GM18868 (cell line): ENCODE results near the gene KRT3.

ENCODE experiments used
- ATAC-seq: cut with Tn5 transposase; IDR thresholded peaks from one replicate; pipeline ENCODE4 v1.9.1; 2021; ENCODE audit warnings: mild to moderate bottlenecking, moderate library complexity; ENCODE audit not compliant: unreplicated experiment

Gene KRT3

GRCh38 chr12:52814710-52815155 is 18.8 kb upstream of the KRT3 start:
- no peak for ATAC-seq

DNA sequence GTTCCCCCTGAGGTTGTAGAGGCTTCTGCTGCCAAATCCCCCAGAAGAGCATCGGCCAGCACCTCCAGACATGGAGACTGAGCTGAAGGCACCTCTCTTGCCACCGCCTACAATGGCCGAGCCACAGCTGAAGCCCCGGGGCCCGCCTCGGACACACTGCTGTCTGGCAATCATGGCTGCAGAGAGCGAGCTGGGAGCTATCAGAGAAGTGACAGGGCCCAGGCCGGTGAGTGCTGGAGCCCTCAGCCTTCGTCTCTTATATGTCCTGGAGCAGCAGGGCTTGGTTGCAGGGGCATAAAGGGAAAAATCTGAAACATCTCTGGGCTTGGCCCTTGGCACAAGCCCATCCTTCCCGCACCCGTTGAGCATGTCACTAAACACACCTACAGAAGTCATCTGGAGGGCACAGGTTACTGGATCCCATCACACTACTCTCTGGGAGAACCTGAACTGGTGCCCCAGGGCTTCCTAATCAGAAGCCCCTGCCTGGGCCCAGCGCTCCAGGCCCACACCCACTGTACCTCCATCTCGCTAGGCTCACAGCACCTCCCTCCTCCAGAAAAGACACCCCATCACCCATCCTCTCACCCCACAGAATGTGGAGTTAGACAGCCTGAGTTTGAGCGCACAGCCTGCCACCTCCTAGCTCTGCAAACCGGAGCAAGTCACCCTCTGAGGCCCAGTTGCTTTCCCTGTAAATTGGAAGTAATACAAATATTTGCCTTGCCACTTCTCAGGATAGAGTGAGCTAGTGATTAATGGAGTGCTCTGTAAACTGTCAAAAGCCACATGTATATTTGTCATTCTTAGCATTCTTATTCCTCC is 18.2 kb upstream of the KRT3 start, which contains the start of gene KRT4:
TSS of gene KRT4 (minus strand) at position 232 of the 825 bp plus-strand sequence. CDS start at position 174, 58 bp downstream.
- ATAC-seq: no peak

- ATAC-seq: no peak
These were observed 17.4 kb upstream of the KRT3 start for GRCh38 chr12:52813203-52813819.

DNA sequence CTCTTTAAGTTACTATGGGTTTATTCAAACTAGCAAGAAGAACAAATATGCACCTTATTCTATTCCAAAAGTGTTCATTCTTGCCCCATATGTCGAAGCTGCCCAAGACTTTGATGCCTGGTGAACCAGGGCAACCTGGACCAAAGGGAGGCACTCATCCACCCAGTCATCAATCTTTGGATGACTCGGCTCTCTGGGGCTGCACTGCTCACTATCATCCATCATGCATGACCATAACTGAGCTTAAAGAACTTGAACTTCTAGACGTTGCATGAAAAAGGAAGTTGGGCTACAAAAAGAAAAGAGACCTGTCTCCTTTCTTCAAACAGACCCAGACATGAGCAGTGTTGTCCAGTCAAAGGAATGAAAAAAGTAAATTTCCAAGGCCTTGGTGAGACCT is 16.8 kb upstream of the KRT3 start:
- ATAC-seq: no peak

DNA sequence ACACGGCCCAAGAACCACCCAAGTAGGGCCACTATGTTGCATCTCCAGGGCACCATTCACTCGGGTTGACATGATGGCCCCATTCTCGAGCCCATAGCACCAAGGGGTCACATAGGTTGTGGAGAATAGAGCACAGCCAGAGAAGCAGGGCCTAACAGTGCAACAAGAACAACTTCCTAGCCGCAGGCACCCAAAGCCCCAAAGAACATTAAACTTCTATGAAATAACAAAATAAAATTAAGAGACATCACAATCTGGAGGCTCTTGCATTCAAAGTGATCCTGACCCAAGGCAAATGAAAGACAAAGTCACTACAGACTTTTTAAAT is 16.1 kb upstream of the KRT3 start:
- no peak for ATAC-seq

GRCh38 chr12:52811191-52812072 is 15.5 kb upstream of the KRT3 start:
- ATAC-seq: no peak

DNA sequence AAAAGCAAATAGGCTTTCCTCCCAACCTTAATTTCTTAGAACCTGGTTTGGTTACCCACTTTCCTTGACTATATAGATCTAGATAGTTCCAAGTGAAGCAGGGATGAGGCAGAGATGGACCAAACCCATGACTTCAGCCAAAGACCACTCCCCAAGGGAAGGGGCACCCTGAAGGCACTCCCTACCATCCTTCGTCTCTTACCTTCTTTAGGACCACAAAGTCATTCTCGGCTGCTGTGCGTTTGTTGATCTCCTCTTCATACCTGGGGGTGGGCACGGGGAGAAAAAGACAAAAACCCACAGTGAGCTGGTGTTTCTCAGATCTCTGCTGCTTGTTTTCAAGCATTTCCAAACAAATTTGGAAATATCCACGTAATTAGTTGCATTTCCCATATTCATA is 14.6 kb upstream of the KRT3 start:
- no peak for ATAC-seq

DNA sequence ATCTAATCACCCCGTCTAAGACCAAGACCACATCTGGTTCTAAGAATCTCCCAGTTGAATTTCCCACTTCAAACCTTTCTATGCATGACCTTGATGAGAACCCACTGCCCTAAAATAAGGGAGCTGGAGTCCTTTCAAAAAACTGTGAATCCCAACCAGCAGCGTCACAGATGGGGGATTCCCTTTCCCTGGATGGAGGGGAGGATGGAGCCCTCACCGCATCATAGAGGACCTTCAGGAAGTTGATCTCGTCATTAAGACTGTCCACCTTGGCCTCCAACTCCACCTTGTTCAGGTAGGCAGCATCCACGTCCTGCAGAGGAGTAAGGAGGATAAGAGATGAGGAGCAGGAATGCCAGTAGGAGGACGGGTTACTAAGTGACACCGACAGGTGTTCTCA is 13.2 kb upstream of the KRT3 start:
- ATAC-seq: no peak

GRCh38 chr12:52808573-52809160 is 12.8 kb upstream of the KRT3 start:
- no peak for ATAC-seq

- no peak for ATAC-seq
These were observed 11.9 kb upstream of the KRT3 start for GRCh38 chr12:52807544-52808470.

- no peak for ATAC-seq
These were observed 11.1 kb upstream of the KRT3 start for GRCh38 chr12:52806821-52807543.

GRCh38 chr12:52806169-52806811 is 10.4 kb upstream of the KRT3 start:
- ATAC-seq: no peak

DNA sequence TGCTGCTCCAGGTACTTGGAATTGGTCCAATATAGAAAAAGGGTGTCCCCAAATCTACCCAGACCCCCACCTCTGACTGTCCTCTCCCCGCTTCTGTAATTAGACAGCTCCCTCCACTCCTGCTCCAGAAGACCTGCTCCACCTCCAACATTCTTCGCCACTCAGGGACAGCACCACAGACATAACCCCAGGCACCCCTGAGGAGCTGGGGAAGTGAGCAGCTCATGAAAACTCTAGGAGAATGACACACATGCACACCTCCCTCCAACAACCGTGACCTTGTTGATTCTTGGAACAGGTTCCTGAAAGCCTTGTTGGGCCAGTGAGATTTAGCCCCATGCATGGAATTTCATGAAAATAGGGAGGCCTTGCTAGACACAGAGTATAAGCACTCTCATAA is 9.8 kb upstream of the KRT3 start:
- ATAC-seq: no peak

GRCh38 chr12:52805000-52805399 is 9.1 kb upstream of the KRT3 start:
- no peak for ATAC-seq

GRCh38 chr12:52802442-52802841 is 6.5 kb upstream of the KRT3 start:
- no peak for ATAC-seq

DNA sequence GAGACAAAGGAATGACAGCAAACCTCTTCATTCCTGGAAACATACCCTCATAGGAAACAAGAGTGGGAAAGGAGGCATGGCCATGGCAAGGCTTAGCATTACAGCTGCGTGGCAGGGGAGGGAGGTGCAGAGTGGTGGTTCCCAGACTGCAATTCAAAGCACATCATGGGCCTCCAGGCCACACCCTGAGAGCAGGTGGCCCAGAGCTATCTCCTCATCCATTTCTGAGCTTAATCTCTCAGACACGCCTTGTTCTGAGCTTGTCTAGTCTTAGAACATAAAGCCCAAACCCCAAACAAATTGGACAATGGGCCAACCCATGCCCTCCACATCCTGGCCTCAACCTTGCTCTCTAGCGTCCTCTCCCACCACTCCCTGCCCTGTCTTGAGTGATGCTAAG is 5.9 kb upstream of the KRT3 start:
- ATAC-seq: no peak

GRCh38 chr12:52800259-52800917 is 4.5 kb upstream of the KRT3 start:
- no peak for ATAC-seq

- no peak for ATAC-seq
These were observed 3.7 kb upstream of the KRT3 start for GRCh38 chr12:52799505-52800211.
